K562 (cell line): ENCODE results near the gene SLC25A33. TPM values are rescaled to one million over a fixed set of nuclear protein-coding genes. Genes with fewer than 3 reads are reported as not detected.

Source experiments
- ARID1B ChIP-seq: fragments of 450-650 bp; IDR thresholded peaks from 2 replicates; pipeline ENCODE4 v1.6.1; 2016; ENCODE audit warnings: antibody characterized with exemption, mild to moderate bottlenecking, inconsistent platforms
- CEBPG ChIP-seq, 3 experiments: fragments of 200-800 bp in 1 of 3; sonication (Bioruptor generic) in 1 of 3; sonication (generic) in 1 of 3; formaldehyde crosslinking in 1 of 3; IDR thresholded peaks in 2 of 3; conservative IDR thresholded peaks in 1 of 3; 2 replicates each; pipeline versions ENCODE4 v1.6.1 to v1.8.0; 2016 to 2022; ENCODE audit warnings: missing compliant biosample characterization in 2 of 3, missing genetic modification characterization in 2 of 3, mild to moderate bottlenecking in 1 of 3, missing genetic modification reagents in 1 of 3
- CXXC5 ChIP-seq: fragments of 250-450 bp; sonication (Bioruptor Pico); IDR thresholded peaks from 2 replicates; pipeline ENCODE4 v1.8.0; 2022; ENCODE audit warnings: inconsistent platforms, mild to moderate bottlenecking, moderate library complexity
- EP300 ChIP-seq: IDR thresholded peaks from 2 replicates; pipeline ENCODE4 v1.6.1; 2012; ENCODE audit warnings: low read length, improper control_type of control experiment
- FIP1L1 ChIP-seq: fragments of 200-400 bp; formaldehyde crosslinking; IDR thresholded peaks from 2 replicates; pipeline ENCODE4 v1.6.1; 2018; ENCODE audit warnings: mild to moderate bottlenecking, low read depth, low read length; ENCODE audit not compliant: poor library complexity, severe bottlenecking
- HDAC6 ChIP-seq: IDR thresholded peaks from 2 replicates; pipeline ENCODE4 v1.6.1; 2012; ENCODE audit warnings: low read depth, mild to moderate bottlenecking, control low read depth, inconsistent platforms, low read length, moderate library complexity
- IRF1 ChIP-seq: sonication (generic); formaldehyde crosslinking; IDR thresholded peaks from 2 replicates; pipeline ENCODE4 v1.8.0; 2022; ENCODE audit warnings: missing genetic modification reagents, mild to moderate bottlenecking, borderline replicate concordance
- JUND ChIP-seq, 2 experiments: IDR thresholded peaks; 2 replicates in 1 of 2; 3 replicates in 1 of 2; pipeline ENCODE4 v1.6.1; 2011; ENCODE audit warnings: borderline replicate concordance in 2 of 2, low read depth in 2 of 2, low read length in 2 of 2, improper control_type of control experiment in 1 of 2, missing biosample characterization in 1 of 2, missing genetic modification characterization in 1 of 2, missing genetic modification reagents in 1 of 2
- MAFG ChIP-seq: fragments of 450-650 bp; conservative IDR thresholded peaks from 2 replicates; pipeline ENCODE4 v1.6.1; 2016; ENCODE audit warnings: missing genetic modification characterization, missing compliant biosample characterization
- NCOR1 ChIP-seq: fragments of 450-650 bp; IDR thresholded peaks from 2 replicates; pipeline ENCODE4 v1.6.1; 2016; ENCODE audit warnings: mild to moderate bottlenecking, moderate library complexity
- NFIC ChIP-seq: fragments of 450-650 bp; IDR thresholded peaks from 2 replicates; pipeline ENCODE4 v1.6.1; 2017; ENCODE audit warnings: mild to moderate bottlenecking, inconsistent platforms
- PHB ChIP-seq: fragments of 250-450 bp; sonication (Bioruptor Pico); IDR thresholded peaks from 2 replicates; pipeline ENCODE4 v1.5.0; 2021
- PHF20 ChIP-seq: fragments of 450-650 bp; IDR thresholded peaks from 2 replicates; pipeline ENCODE4 v1.6.1; 2018; ENCODE audit not compliant: partially characterized antibody
- PKNOX1 ChIP-seq: fragments of 450-650 bp; IDR thresholded peaks from 2 replicates; pipeline ENCODE4 v1.6.1; 2016
- RFX1 ChIP-seq: fragments of 450-650 bp; IDR thresholded peaks from 2 replicates; pipeline ENCODE4 v1.6.1; 2016; ENCODE audit warnings: mild to moderate bottlenecking, moderate library complexity
- SMAD1 ChIP-seq: fragments of 150-350 bp; IDR thresholded peaks from 2 replicates; pipeline ENCODE4 v1.6.1; 2014; ENCODE audit warnings: low read length, low read depth; ENCODE audit not compliant: partially characterized antibody
- SREBF2 ChIP-seq: sonication (generic); formaldehyde crosslinking; IDR thresholded peaks from 2 replicates; pipeline ENCODE4 v1.4.0; 2020; ENCODE audit warnings: mild to moderate bottlenecking, missing genetic modification reagents
- ZNF407 ChIP-seq: fragments of 450-650 bp; IDR thresholded peaks from 2 replicates; pipeline ENCODE4 v1.6.1; 2016; ENCODE audit warnings: low read depth
- ZNF584 ChIP-seq: fragments of 200-800 bp; sonication (Bioruptor generic); IDR thresholded peaks from 2 replicates; pipeline ENCODE4 v1.6.1; 2016; ENCODE audit warnings: low read depth, mild to moderate bottlenecking, missing genetic modification characterization, missing compliant biosample characterization
- polyA plus RNA-seq, 8 experiments: library from polyadenylated mRNA; depleted of rRNA in 4 of 8; stranded (reverse) in 5 of 8; unstranded in 3 of 8; fragments of >200 nt; fragmentation: Nextera tagmentation in 2 of 8; fragmentation: Illumina TruSeq in 1 of 8; extraction: Ambion mirVana in 2 of 8; extraction: Trizol in 1 of 8; gene quantifications; 2 replicates each; pipeline versions ENCODE4 v1.2.1 to v1.2.3, GENCODE V29; 2011 to 2014; ENCODE audit warnings: inconsistent platforms in 1 of 8, missing spikeins in 1 of 8
- total RNA-seq, 7 experiments: library from RNA; depleted of rRNA in 6 of 7; stranded (reverse); fragments of >200 nt in 6 of 7; fragmentation: Illumina TruSeq in 2 of 7; extraction: Trizol in 2 of 7; gene quantifications; 2 replicates each; pipeline versions ENCODE4 v1.2.1 to v1.2.3, GENCODE V29; 2011 to 2021; ENCODE audit warnings: low replicate concordance in 1 of 7

The SLC25A33 gene
- total and polyA plus RNA-seq, 9 of the 15 experiments (the other 6 are each of a cell fraction or from before 2014, with no cell fraction given): 3.2 to 23.5 (median 17.5) TPM

GRCh38 chr1:9561429-9561828, 22.2 kb downstream of the SLC25A33 start (continued):
- TF ChIP-seq CEBPG (CRISPR knock-in tag; IDR thresholded peaks at IDR 0.05) (no peak), CEBPG (tag; conservative IDR thresholded peaks at IDR 0.05 in 1 of 2, IDR thresholded peaks at IDR 0.05 in 1 of 2) (peak; percentile 39 to 66; a peak in 3 of 4 replicates), JUND (IDR thresholded peaks at IDR 0.05; ENCODE audit: borderline replicate concordance, low read depth, low read length) (no peak), JUND (tag; IDR thresholded peaks at IDR 0.05; ENCODE audit: borderline replicate concordance, low read depth, low read length) (peak; percentile 41; the same call in 1 of the 3 replicates), PKNOX1 (0 out of 2 replicates have a peak, but pooled peaks have one; percentile 7), ZNF407 (no peak), IRF1 (CRISPR knock-in tag) (no peak), NFIC (peak; percentile 100), PHB (CRISPR knock-in tag) (no peak), HDAC6 (no peak), MAFG (no peak), RFX1 (peak; percentile 88), CXXC5 (CRISPR knock-in tag) (no peak), PHF20 (no peak), ARID1B (0 out of 2 replicates have a peak, but pooled peaks have one; percentile 22), ZNF584 (no peak), NCOR1 (peak; percentile 58), SREBF2 (CRISPR knock-in tag) (no peak), SMAD1 (peak; percentile 98), EP300 (0 out of 2 replicates have a peak, but pooled peaks have one; percentile 1), FIP1L1 (no peak)
